NCI-H1105 (cell line): Measurements from ENCODE around the gene HMGA1.

Source experiments
- DNase-seq: peaks from one replicate; lab custom pipeline; 2025; lab: John Stamatoyannopoulos, UW

HMGA1 gene, protein sequence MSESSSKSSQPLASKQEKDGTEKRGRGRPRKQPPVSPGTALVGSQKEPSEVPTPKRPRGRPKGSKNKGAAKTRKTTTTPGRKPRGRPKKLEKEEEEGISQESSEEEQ

DNA sequence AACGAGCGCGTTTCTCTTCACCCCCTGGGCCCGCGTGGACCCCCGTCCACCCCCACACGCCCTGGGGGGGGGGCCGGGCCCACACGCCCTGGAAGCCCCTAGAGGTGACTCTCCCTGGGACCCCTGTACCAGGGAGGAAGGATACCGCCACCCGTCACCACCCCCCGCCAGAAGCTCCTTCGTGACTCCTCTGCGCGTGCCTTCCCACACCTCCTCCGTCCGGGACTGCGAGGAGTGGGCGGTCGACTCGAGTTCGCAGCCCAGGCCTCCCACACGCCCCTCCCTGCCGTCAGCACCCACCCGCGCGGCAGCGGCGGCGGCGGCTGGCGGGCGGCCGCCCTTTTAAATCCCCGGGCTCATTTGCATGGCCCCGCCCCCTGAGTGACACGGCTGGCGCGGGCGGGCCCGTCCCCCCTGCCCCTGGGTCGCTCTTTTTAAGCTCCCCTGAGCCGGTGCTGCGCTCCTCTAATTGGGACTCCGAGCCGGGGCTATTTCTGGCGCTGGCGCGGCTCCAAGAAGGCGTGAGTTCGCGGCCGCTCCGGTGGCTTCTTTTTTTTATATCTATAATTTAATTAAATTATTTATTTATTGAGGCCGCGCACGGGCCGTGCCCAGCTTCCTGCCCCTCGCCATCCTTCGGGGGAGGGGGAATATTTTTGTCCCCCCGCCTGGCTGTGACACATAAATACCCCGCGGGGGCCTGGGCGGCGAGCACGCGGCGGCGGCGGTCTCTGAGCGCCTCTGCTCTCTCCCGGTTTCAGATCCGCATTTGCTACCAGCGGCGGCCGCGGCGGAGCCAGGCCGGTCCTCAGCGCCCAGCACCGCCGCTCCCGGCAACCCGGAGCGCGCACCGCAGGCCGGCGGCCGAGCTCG, at the start of gene HMGA1:
Gene HMGA1, plus strand, starts transcription at position 431 of the 873 bp plus-strand sequence. CDS start 3,908 bp downstream, outside the sequence.
- DNase-seq, result peak; percentile 93

DNA sequence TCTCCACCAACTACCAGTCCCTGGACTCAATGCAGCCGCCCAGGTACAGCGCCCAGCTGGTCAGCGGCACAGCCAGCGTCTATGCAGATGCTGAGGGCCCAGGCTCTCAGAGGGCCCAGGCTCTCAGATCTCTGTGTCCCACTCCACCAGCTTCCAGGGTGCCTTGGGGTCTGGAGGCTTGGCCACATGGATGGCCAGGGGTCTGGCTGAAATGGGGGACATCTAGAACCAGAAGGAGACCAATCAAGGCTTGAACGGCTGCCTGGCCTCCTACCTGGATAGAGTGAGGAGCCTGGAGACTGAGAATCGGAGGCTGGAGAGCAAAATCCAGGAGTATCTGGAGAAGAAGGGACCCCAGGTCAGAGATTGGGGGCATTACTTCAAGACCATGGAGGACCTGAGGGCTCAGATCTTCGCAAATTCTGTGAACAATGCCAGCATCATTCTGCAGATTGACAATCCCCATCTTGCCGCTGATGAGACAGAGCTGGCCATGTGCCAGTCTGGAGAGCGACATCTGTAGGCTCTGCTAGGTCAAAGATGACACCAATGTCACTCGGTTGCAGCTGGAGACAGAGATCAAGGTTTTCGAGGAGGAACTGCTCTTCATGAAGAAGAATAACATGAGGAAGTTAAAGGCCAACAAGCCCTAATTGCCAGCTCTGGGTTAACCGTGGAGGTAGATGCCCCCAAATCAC, 46.7 kb upstream of the HMGA1 start:
- no peak for DNase-seq

DNA sequence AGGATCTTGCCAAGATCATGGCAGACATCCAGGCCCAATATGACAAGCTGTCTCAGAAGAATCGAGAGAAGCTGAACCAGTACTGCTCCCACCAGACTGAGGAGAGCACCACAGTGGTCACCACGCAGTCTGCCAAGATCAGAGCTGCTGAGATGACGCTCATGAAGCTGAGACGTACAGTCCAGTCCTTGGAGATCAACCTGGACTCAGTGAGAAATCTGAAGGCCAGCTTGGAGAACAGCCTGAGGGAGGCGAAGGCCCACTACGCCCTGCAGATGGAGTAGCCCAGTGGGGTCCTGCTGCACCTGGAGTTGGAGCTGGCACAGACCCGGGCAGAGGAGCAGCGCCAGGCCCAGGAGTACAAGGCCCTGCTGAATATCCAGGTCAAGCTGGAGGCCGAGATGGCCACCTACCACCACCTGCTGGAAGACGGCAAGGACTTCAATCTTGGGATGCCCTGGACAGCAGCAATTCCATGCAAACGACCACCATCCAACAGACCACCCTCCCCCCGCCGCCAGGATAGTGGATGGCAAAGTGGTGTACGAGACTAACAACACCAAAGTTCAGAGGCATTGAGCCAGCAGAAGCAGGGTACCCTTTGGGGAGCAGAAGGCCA, 46.1 kb upstream of the HMGA1 start:
- DNase-seq, result no peak

DNA sequence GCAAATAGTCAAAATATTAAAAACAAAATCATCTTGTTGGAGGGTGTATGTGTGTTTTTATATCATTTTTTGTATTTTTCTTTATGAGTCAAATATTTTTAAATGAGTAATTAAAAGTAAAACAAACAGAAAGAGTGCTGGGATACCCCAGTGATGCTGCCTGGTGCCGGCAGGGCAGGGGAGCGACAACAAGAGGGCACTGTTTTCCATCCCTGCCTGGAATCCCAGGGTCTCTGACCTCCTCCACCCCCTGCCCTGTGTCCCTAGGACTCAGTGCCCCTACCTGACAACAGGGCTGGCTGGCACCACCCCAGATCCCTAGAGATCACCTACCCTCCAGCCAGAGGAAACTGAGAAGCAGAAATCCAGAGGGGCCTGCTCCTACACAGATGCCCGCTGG, 41.9 kb upstream of the HMGA1 start:
- no peak for DNase-seq

DNA sequence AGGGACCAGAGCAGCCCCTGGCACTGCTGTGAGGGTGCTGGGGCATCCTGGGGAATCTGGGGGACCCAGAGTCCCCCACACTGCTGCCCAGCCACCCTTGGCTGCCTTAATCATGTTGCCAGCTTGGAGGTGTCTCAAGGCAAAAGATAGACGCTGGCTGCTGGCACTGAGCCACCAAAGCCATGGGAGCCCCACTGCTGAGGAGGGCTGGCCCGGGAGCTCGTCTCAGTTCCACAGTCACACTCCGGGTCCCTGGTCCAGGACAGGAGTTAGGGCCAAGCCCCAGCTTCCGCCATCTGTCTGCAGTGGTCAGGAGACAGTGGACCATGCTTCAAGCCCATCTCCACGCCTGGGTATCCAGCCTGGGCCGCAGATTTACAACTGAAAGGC, 41.0 kb upstream of the HMGA1 start:
- DNase-seq, result no peak

DNA sequence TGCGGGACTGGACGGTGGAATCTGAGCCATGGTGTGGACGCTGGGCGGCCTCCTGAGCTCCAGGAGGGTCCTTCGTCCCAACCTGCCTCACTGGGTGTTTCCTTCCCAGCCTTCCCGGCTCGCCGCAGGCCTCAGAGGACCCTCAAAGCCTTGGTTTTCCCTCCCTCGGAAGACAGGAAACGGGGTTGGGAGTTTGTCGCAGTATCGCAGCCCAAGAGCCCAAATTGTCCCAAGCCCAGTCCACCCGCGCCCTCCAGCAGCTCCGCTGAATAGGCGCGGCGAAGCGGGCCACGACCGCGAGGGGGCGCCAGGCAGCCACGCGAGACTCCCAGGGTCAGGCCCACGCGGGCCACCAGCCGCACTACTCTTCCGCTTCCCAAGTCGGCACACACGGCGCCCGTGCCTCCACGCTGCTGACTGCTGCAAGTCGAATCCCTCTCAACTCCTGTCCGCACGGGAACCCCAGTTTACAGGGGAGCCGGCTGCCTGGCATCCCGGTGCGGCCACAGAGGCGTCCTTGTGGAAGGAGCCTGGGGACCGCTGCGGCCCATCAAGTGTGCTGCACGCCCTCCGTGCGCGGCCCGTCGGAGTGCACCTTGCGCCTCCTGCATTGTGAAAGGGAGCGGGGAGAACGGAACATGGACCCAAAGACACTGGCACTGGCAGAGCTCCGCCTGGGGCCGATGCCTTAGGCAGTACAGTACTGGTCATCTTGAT, 40.4 kb upstream of the HMGA1 start:
- peak; percentile 70 for DNase-seq

DNA sequence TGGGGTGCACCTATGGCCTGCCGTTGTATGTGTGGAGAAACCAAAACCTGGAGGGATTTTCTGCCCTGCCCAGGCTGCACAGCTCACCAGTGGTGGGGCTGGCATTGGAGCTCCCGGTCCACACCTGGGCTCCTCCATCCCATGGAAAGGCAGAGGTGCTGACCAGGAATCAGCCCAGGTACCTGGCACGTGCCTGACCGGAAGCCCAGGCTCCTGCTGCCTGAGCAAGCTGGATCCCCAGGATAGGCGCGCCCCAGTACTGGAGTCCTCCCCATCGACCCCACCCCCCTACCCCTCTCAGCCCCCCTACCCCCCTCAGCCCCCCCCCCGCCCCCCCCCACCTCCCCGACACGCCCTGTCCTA, 39.9 kb upstream of the HMGA1 start:
- no peak for DNase-seq

DNA sequence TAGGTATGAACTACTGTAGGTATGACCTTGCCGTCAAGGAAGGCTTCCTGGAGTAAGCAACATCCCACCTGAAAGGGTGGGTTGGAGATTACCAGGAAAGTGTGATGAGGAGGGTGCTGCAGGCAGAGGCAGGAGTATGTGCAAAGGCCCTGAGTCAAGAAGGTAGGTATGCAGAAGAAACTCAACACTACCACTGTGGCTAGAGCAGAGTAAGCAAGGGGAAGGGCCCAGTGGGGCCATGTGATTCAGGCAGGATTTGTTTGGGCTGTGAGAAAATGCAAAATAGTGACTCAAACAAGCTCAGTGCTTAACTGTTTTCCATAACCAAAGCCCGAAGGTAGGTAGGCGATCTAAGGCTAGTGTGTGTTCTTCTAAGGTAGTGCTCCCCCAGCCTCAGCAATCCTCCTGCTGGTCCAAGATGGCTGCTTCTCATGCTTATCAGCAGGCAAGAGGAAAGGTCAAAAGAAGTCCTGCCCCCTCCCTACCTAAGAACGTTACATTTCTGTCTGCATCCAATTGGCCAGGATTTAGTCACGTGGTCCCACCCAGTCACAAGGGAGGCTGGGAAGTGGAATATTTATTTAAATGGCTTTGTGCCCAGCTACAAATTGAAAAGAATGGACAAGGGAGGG, 36.2 kb upstream of the HMGA1 start:
- DNase-seq, result no peak

DNA sequence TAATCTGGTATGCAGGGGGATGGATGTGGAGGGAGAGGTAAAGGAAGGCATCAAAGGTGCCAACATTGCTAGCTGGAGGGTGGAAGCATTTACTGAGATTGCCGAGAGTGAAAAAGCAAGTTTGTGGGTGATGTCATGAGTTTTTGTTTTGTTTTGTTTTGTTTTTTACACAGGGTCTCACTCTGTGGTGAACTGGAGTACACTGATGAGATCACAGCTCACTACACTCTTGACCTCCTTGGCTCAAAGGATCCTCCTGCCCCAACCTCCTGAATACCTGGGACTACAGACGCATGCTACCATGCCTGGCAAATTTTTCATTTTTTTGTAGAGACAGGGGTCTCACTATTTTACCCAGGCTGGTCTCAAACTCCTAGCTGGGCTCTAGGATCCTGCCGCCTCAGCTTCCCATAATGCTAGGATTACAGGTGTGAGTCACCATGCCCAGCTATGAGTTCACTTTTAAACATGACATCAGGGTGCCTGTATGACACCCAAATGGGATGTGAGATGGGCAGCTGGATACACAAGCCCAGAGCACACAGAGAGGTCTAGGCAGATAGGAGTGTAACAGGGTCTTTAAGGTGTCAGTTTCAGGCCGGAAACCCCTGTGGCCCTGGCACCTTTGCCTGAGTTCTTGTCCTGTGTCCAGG, 35.1 kb upstream of the HMGA1 start:
- no peak for DNase-seq

DNA sequence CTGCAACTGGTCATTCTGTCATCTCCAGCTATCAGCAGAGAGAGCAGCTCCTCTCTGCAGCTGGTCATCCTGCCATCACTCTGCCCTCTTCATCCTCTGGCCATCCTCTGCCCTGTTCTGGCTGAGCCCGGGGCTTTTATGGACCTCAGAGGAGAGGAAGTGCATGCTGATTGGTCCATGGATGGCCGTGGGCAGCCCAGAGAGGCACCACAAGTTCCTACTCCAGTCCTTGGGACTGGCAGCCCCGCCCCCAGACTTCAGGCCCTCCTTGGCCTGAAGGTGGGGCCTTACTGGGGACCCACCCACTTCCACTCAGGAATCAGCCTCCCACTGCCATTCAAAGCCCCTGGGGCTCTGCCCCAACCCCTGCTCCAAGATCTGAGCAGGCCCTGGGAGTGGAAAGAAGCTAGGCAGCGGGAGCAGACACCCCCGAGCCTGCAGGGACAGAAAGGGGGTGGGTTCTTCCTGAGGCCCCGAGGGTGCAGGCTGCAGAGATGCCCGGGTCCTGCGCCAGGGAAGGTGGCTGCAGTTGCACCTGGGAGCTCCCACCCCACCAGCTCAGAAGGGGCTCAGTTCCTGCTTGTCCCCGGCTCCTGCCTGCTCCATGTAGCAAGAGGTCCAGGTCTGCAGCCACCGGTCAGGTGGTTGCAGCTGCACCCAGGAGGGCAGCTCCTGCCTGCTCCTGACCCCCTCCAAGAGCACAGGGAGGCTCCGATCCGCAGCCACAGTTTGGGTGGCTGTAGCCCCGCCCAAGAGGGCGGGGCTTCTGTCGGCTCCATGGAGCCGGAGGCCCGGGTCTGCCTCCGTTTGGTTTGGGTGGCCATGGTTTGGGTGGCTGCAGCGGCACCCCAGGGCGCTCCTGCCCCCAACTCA, 34.1 kb upstream of the HMGA1 start:
- DNase-seq, result no peak

DNA sequence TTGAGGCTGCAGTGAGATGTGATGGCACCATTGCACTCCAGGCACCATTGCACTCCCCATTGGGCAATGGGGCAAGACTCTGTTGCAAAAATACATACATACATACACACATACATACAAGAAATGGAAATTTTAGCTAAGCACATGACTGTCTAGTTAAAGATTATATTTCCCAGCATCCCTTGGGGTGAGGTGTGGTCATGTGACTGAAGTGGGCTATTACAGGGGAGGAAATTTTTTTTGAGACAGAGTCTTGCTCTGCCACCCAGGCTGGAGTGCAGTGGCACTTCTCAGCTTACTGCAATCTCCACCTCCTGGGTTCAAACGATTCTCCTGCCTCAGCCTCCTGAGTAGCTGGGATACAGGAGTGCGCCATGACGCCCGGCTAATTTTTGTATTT, 32.0 kb upstream of the HMGA1 start:
- DNase-seq, result no peak

DNA sequence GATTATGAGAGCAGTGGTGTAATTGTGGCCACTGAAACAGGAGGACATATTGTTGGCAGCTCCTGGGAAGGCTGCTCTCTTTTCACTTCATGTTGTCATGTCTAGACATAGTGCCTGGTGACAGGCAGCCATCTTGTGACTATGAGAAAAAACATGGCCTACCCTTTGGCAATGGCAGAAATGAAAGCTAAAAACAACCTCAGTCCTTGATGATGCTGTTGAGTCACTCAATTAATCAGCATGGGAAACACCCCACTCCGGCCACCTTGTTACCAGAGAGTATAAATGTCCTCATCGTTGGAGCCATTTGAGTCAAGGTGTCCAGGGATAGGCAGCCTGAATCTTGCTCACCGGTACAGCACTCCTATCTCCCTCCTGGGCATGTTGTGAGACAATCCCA, 31.2 kb upstream of the HMGA1 start:
- DNase-seq, result no peak

DNA sequence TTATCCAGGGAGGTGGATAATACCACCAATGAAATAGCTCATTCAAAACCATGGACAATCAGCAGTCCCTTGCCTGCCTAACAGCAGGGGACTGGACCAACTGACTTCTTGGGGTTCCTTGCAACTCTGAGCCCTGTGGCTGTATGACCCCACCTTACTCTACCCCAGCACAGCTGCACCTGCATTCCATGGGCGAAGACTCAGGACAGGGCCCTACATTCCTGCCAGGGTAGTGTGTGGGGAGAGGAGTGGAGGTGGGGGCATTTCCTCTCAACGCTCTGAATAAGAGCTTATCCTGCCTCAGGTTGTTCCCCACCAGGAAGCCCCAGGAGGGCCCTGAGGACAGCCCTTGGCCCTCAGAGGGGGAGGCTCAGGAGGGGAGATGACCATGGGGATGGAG, 30.8 kb upstream of the HMGA1 start:
- no peak for DNase-seq

DNA sequence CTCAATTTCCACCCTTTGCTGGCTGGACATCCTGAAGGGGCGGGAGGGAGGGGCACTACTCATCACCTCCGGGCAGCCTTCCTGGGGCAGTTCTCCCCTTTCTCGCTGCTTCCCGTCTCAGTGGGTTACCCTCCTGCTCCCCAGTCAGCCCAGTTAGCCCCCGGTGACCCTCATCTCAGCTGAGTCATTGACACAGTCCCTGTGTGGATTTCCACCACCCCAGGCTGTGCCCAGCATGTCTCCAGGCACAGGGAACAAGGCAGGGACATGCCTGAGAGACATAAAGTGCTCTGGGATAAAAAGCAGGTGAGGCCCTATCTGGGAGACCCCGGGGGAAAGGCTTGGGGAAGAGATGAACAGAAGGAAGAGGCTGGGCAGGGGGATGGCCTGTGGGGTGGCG, 29.9 kb upstream of the HMGA1 start:
- no peak for DNase-seq

DNA sequence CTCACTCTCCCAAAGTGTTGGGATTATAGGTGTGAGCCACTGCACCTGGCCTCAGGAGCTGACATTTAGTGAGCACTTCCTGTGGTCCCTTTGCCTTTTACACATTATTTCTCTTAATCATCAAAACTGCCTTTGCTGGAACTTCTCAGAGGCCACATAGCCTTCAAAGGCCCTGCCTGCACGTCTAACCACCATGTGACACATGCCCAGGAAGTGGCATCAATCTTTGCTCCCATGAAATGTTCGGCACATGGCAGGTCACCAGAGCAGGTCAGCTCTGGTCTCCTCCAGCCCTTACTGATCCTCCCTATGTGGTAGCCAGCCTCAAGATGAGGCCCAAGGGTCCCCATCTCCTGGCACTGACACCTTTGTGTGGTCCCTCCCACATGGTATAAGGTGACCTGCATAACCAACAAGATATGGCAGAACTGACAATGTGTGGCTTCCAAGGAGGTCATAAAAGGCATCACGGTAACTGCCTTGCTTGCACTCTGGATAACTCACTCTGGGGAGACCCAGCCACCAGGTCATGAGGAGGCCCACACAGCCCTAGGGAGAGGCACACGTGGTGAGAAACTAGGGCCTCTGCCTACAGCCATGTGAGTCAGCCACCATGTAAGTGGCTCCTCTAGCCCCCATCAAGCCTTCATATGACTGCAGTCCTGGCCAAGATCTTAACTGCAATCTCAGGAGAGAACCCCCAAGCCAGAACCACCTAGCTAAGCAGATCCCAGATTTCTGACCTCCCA, 28.8 kb upstream of the HMGA1 start:
- DNase-seq, result no peak

DNA sequence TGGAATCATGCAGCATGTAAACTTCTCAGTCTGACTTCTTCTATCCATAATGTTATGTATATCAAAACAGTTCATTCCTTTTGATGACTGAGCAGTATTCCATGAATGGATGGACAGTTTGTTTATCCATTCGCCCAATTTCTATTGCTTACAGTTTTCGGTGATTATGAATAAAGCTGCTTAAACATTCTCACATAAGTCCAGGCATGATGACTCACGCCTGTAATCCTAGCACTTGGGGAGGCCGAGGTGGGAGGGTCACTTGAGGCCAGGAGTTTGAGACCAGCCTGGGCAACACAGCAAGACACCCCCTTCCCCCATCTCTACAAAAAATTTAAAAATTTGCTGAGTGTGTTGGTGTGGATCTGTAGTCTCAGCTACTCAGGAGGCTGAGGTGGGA, 22.9 kb upstream of the HMGA1 start:
- DNase-seq, result no peak

DNA sequence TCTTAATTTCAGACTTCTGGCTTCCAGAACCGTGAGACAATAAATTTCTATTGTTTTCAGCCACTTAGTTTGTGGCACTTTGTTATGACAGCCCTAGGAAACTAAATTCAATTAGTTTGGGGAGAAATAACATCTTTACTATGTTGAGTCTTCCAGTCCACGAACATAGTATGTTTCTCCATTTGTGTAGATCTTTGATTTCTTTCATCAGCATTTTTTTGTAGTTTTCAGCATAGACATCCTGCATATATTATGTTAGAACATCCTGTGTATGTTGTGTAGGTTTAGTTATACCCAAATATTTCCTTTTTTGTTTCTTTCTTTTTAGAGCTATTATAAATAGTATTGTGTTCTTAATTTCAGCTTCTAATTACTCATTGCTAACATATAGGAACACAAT, 18.0 kb upstream of the HMGA1 start:
- DNase-seq, result no peak

DNA sequence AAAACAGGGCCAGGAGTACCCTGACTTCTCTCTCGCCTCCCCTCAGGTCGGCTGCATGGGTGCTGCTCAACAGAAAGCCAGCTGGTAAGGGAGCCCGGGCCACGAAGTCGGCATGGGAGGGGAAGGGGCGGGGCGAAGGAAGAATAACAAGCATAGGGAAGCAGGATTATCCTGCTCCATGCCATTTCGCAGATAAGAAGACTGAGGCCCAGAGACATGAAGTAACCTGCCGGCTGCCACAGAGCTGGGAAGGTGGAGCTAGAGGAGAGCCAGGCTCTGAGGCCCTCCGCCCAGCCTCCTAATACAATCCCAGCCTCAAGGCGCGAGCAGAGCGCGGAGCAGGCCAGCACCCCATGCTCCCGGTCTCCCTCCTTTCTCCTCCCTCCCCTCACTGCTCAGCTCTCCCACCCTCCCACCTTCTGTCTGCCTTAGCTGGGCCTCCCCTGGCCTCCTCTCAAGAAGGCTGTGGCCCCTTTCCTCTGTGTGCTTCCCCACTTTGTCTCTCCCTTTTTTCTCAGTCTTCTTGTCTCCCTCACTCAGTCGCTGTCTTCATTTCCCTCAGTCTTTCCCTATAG, 13.2 kb upstream of the HMGA1 start:
- no peak for DNase-seq
